Lower leg skin (tissue), 3 donors: ENCODE measurements around the gene ZNF408.

Source experiments
- POLR2A ChIP-seq, 2 donors: fragments of 450-650 bp; IDR thresholded peaks; one replicate each; pipeline ENCODE4 v1.6.1; 2016 to 2017; ENCODE audit warnings: antibody characterized with exemption in 2 of 2, mild to moderate bottlenecking in 1 of 2, moderate library complexity in 1 of 2
- TF ChIP-seq, protein P1 (sequence below), 3 donors: fragments of 450-650 bp; IDR thresholded peaks; one replicate each; pipeline ENCODE4 v1.5.1; 2016; ENCODE audit warnings: antibody characterized with exemption in 3 of 3, mild to moderate bottlenecking in 3 of 3, moderate library complexity in 2 of 3

- TF ChIP-seq, protein P1, sequence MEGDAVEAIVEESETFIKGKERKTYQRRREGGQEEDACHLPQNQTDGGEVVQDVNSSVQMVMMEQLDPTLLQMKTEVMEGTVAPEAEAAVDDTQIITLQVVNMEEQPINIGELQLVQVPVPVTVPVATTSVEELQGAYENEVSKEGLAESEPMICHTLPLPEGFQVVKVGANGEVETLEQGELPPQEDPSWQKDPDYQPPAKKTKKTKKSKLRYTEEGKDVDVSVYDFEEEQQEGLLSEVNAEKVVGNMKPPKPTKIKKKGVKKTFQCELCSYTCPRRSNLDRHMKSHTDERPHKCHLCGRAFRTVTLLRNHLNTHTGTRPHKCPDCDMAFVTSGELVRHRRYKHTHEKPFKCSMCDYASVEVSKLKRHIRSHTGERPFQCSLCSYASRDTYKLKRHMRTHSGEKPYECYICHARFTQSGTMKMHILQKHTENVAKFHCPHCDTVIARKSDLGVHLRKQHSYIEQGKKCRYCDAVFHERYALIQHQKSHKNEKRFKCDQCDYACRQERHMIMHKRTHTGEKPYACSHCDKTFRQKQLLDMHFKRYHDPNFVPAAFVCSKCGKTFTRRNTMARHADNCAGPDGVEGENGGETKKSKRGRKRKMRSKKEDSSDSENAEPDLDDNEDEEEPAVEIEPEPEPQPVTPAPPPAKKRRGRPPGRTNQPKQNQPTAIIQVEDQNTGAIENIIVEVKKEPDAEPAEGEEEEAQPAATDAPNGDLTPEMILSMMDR (IDR thresholded peaks at IDR 0.05), result no peak
- TF ChIP-seq POLR2A (IDR thresholded peaks at IDR 0.05), result no peak
Measured at GRCh38 chr11:46692450-46692849, 8.4 kb upstream of the ZNF408 start.
